Measurements from ENCODE around the gene OR52B4. TPM values are rescaled to one million over a fixed set of nuclear protein-coding genes. Genes with fewer than 3 reads are reported as not detected.
"Not testable (repeated sequence)": the region's sequence is repeated elsewhere in the genome, so short reads cannot be mapped to it uniquely, and the experiment has no call there.

Gene OR52B4
- total RNA-seq, 1 experiment from 2014 or later: not detected

DNA sequence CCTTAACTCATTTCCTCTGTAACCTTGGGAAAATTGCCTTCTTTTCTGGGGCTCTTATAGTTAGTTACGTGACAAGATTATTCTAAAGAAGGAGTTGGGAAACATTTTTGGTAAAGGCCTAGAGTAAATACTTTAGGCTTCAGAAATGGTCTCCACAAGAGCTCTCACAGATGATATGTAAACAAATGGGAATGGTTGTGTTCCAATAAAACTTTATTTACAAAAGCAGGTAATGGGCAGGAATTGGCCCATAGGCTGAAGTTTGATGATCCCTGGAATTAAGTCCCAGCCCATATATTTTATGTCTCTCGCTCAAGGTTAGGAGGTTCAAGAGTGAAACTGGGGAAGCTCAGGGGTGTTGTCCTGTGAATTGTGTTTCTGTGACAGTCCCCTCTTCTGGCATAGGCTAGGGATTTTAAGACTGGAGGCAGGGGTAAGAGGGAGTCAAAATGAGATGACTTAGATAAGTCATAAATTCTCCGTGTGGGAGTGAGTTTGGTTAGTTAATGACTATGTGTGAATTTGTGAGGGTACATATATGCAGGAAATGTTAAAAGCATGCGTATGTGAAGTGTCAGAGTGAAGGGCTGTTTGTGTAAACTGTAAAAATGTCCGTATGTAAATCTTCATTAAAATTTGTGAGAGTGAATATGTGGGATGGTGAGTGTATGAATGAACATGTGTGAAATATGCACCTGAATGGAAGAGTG is 7.4 kb upstream of the OR52B4 start:
- intact Hi-C loops (cut with micrococcal nuclease; ENCODE audit: unreplicated experiment) (no loop called here), in situ Hi-C loops (cut with HindIII; ENCODE audit: low pct_unique_long_range_greater_than_20kb, low sequenced_read_pairs) (no loop called here)
- peaks cover 26% of the 10 kb centered on the region for H3K27me3 ChIP-seq (ENCODE audit: control insufficient read depth, insufficient read depth, low read length)
- ChIA-PET POLR2A (no interaction called here), CTCF (no interaction called here)
- no peak overlapping the region for H3K27ac ChIP-seq (ENCODE audit: low read length)
- no peaks in the 10 kb centered on the region for H3K9me3 ChIP-seq (ENCODE audit: control insufficient read depth, insufficient read depth, low read depth, low read length)
- no peak overlapping the region for H3K4me3 ChIP-seq (ENCODE audit: low read depth in 2 of 2, low read length in 2 of 2)
- DNase-seq (ENCODE audit: low read depth, low spot score) (no peak), ATAC-seq (no peak)
- TF ChIP-seq, protein P1, sequence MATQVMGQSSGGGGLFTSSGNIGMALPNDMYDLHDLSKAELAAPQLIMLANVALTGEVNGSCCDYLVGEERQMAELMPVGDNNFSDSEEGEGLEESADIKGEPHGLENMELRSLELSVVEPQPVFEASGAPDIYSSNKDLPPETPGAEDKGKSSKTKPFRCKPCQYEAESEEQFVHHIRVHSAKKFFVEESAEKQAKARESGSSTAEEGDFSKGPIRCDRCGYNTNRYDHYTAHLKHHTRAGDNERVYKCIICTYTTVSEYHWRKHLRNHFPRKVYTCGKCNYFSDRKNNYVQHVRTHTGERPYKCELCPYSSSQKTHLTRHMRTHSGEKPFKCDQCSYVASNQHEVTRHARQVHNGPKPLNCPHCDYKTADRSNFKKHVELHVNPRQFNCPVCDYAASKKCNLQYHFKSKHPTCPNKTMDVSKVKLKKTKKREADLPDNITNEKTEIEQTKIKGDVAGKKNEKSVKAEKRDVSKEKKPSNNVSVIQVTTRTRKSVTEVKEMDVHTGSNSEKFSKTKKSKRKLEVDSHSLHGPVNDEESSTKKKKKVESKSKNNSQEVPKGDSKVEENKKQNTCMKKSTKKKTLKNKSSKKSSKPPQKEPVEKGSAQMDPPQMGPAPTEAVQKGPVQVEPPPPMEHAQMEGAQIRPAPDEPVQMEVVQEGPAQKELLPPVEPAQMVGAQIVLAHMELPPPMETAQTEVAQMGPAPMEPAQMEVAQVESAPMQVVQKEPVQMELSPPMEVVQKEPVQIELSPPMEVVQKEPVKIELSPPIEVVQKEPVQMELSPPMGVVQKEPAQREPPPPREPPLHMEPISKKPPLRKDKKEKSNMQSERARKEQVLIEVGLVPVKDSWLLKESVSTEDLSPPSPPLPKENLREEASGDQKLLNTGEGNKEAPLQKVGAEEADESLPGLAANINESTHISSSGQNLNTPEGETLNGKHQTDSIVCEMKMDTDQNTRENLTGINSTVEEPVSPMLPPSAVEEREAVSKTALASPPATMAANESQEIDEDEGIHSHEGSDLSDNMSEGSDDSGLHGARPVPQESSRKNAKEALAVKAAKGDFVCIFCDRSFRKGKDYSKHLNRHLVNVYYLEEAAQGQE (IDR thresholded peaks at IDR 0.05; ENCODE audit: insufficient read depth in 1 of 2, low read depth in 2 of 2, low read length in 1 of 2): no peak
- TF ChIP-seq TCF7L2 (IDR thresholded peaks at IDR 0.05; ENCODE audit: low read depth, low read length): no peak
- TF ChIP-seq, protein P2, sequence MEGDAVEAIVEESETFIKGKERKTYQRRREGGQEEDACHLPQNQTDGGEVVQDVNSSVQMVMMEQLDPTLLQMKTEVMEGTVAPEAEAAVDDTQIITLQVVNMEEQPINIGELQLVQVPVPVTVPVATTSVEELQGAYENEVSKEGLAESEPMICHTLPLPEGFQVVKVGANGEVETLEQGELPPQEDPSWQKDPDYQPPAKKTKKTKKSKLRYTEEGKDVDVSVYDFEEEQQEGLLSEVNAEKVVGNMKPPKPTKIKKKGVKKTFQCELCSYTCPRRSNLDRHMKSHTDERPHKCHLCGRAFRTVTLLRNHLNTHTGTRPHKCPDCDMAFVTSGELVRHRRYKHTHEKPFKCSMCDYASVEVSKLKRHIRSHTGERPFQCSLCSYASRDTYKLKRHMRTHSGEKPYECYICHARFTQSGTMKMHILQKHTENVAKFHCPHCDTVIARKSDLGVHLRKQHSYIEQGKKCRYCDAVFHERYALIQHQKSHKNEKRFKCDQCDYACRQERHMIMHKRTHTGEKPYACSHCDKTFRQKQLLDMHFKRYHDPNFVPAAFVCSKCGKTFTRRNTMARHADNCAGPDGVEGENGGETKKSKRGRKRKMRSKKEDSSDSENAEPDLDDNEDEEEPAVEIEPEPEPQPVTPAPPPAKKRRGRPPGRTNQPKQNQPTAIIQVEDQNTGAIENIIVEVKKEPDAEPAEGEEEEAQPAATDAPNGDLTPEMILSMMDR (IDR thresholded peaks at IDR 0.05): no peak
- H3K36me3 ChIP-seq (ENCODE audit: control insufficient read depth, insufficient read depth, low read length): no peaks in the 10 kb centered on the region
- no TSS peak for BruUV-seq (replicated peaks)
- H3K4me1 ChIP-seq (ENCODE audit: control insufficient read depth, insufficient read depth, low read length): no peaks in the 10 kb centered on the region

DNA sequence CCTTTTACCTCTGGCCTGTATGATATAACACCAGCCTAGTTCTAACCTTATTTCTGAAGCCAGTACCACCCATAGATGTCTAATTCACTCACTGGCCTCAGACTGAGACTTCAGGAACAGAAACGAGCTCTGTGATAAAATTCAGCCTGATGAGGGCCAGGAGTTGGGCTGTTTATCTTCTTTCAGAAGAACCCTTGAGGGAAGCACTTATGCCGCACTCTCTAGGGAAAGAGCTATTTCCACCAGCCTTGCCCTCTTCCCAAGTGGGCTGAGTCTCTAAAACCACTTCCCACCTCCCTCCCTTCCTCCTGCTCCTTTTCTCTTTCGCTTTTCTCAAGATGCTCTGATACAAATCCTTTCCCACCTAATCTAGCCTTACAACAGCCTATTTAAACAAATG is 2.0 kb upstream of the OR52B4 start:
- CTCF ChIA-PET: no interaction called here
- no peak for ATAC-seq
- TF ChIP-seq SIN3A (IDR thresholded peaks at IDR 0.05; ENCODE audit: borderline replicate concordance, insufficient read depth, low read depth, low read length): no peak
- H3K4me3 ChIP-seq (ENCODE audit: low read depth in 2 of 2, low read length in 2 of 2): no peak overlapping the region
- peaks cover 5% of the 10 kb centered on the region; the same call in 1 of the 2 replicates for H3K27me3 ChIP-seq (ENCODE audit: control insufficient read depth, insufficient read depth, low read length)
- no peaks in the 10 kb centered on the region for H3K36me3 ChIP-seq (ENCODE audit: control insufficient read depth, insufficient read depth, low read length)
- no peaks in the 10 kb centered on the region for H3K4me1 ChIP-seq (ENCODE audit: control insufficient read depth, insufficient read depth, low read length)
- BruUV-seq (replicated peaks): no TSS peak
- DNase-seq (ENCODE audit: low read depth, low spot score): no peak
- POLR2A ChIA-PET: no interaction called here
- in situ Hi-C loops (cut with HindIII; ENCODE audit: low pct_unique_long_range_greater_than_20kb, low sequenced_read_pairs): no loop called here
- no peak overlapping the region for H3K27ac ChIP-seq (ENCODE audit: low read length)
- H3K9me3 ChIP-seq (ENCODE audit: control insufficient read depth, insufficient read depth, low read depth, low read length): no peaks in the 10 kb centered on the region
- intact Hi-C loops (cut with micrococcal nuclease; ENCODE audit: unreplicated experiment): no loop called here

DNA sequence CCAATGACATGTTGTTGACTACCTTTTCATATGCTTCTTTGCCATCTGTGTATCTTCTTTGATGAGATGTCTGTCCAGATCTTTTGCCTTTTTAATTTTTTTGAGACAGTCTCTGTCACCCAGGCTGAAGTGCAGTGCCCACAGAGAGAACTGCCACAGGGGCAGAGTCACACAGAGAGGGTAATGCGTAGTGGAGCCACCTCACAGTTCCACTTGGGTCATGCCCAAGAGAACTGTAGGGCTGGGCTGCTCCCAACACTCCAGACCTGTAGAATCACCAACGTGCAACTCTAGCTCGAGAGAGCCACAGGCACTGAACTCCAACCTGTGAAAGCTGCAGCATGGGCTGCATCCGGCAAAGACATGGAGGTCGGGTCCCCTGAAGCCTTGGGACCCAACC is 20.0 kb downstream of the OR52B4 start:
- intact Hi-C loops (cut with micrococcal nuclease; ENCODE audit: unreplicated experiment); H3K4me3 ChIP-seq (ENCODE audit: low read depth in 2 of 2, low read length in 2 of 2); H3K4me1 ChIP-seq (ENCODE audit: control insufficient read depth, insufficient read depth, low read length); BruUV-seq (replicated peaks); H3K36me3 ChIP-seq (ENCODE audit: control insufficient read depth, insufficient read depth, low read length); H3K27ac ChIP-seq (ENCODE audit: low read length); CTCF ChIA-PET; H3K9me3 ChIP-seq (ENCODE audit: control insufficient read depth, insufficient read depth, low read depth, low read length); ATAC-seq; H3K27me3 ChIP-seq (ENCODE audit: control insufficient read depth, insufficient read depth, low read length); POLR2A ChIA-PET; in situ Hi-C loops (cut with HindIII; ENCODE audit: low pct_unique_long_range_greater_than_20kb, low sequenced_read_pairs); DNase-seq (ENCODE audit: low read depth, low spot score): not testable (repeated sequence)

DNA sequence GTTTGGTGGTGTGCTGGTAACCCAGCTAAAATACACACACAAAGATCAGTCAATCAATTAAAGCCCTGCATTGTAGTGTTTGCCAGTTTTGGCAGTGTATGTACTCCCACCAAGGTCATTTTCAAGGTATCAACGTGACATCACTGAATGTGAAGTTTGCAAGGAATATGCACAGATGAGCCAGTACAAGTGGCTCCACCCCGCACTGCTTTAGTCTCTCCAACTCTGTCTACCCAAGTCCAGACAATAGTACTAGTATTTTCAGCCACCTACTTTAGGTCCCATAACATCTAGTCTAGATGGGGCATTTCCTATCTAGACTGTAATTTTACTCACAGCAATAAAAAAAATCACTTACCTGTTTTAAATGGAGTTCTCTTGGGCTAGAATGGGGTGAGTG is 22.8 kb downstream of the OR52B4 start:
- ATAC-seq: peak; percentile 44; the same call in 1 of the 2 replicates
- H3K27me3 ChIP-seq (ENCODE audit: control insufficient read depth, insufficient read depth, low read length); CTCF ChIA-PET; H3K36me3 ChIP-seq (ENCODE audit: control insufficient read depth, insufficient read depth, low read length); intact Hi-C loops (cut with micrococcal nuclease; ENCODE audit: unreplicated experiment); H3K4me3 ChIP-seq (ENCODE audit: low read depth in 2 of 2, low read length in 2 of 2); DNase-seq (ENCODE audit: low read depth, low spot score); in situ Hi-C loops (cut with HindIII; ENCODE audit: low pct_unique_long_range_greater_than_20kb, low sequenced_read_pairs); POLR2A ChIA-PET; BruUV-seq (replicated peaks); H3K9me3 ChIP-seq (ENCODE audit: control insufficient read depth, insufficient read depth, low read depth, low read length); H3K4me1 ChIP-seq (ENCODE audit: control insufficient read depth, insufficient read depth, low read length); H3K27ac ChIP-seq (ENCODE audit: low read length): not testable (repeated sequence)

DNA sequence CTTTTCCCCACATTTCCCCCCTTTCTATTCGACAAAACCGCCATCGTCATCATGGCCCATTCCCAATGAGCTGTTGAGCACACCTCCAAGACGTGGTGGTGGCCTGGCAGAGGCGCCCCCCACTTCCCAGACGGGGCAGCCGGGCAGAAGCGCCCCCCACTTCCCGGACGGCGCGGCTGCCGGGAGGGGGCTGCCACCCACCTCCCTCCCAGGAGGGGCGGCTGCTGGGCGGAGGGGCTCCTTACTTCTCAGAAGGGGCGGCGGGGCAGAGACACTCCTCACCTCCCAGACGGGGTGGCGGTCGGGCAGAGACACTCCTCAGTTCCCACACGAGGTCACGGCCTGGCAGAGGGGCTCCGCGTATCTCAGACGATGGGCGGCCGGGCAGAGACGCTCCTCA is 33.8 kb downstream of the OR52B4 start:
- intact Hi-C loops (cut with micrococcal nuclease; ENCODE audit: unreplicated experiment); POLR2A ChIA-PET; H3K9me3 ChIP-seq (ENCODE audit: control insufficient read depth, insufficient read depth, low read depth, low read length); CTCF ChIA-PET; H3K27ac ChIP-seq (ENCODE audit: low read length); H3K4me1 ChIP-seq (ENCODE audit: control insufficient read depth, insufficient read depth, low read length); H3K4me3 ChIP-seq (ENCODE audit: low read depth in 2 of 2, low read length in 2 of 2); BruUV-seq (replicated peaks); DNase-seq (ENCODE audit: low read depth, low spot score); ATAC-seq; H3K27me3 ChIP-seq (ENCODE audit: control insufficient read depth, insufficient read depth, low read length); H3K36me3 ChIP-seq (ENCODE audit: control insufficient read depth, insufficient read depth, low read length); in situ Hi-C loops (cut with HindIII; ENCODE audit: low pct_unique_long_range_greater_than_20kb, low sequenced_read_pairs): not testable (repeated sequence)
